Mesendoderm (in vitro differentiated cells): ENCODE measurements around the gene NRSN2.
"Not testable (repeated sequence)": the region's sequence is repeated elsewhere in the genome, so short reads cannot be mapped to it uniquely, and the experiment has no call there.

Experiments
- DNase-seq: peaks from one replicate; pipeline ENCODE4 v3.0.0; 2013
- H2AK5ac ChIP-seq: 2 replicates; pipeline ENCODE4 v1.6.1; 2013; ENCODE audit warnings: low read length, inconsistent platforms
- H2BK120ac ChIP-seq: 2 replicates; pipeline ENCODE4 v1.6.1; 2013; ENCODE audit warnings: low read depth, mild to moderate bottlenecking, low read length, moderate library complexity, mixed read lengths
- H2BK15ac ChIP-seq: replicated peaks from 2 replicates; pipeline ENCODE4 v1.6.1; 2013; ENCODE audit warnings: low read depth, mild to moderate bottlenecking, moderate library complexity
- H2BK5ac ChIP-seq: 2 replicates; pipeline ENCODE4 v1.6.1; 2013; ENCODE audit warnings: low read length, inconsistent platforms
- H3K18ac ChIP-seq: 2 replicates; pipeline ENCODE4 v1.6.1; 2013; ENCODE audit warnings: mild to moderate bottlenecking, low read length, mixed read lengths
- H3K23ac ChIP-seq: one replicate; pipeline ENCODE4 v1.6.1; 2013; ENCODE audit warnings: low read length
- H3K27ac ChIP-seq: 2 replicates; pipeline ENCODE4 v1.5.1; 2013; ENCODE audit warnings: low read depth, mild to moderate bottlenecking, inconsistent platforms, low read length, moderate library complexity
- H3K27me3 ChIP-seq: 2 replicates; pipeline ENCODE4 v1.6.1; 2013; ENCODE audit warnings: low read length, control low read depth, mild to moderate bottlenecking, inconsistent platforms; ENCODE audit not compliant: insufficient read depth, poor library complexity
- H3K36me3 ChIP-seq: 2 replicates; pipeline ENCODE4 v1.6.1; 2013; ENCODE audit warnings: low read length, inconsistent platforms; ENCODE audit not compliant: control insufficient read depth, insufficient read depth
- H3K4ac ChIP-seq: one replicate; pipeline ENCODE4 v1.6.1; 2013; ENCODE audit warnings: low read depth, mild to moderate bottlenecking, low read length, moderate library complexity
- H3K4me1 ChIP-seq: 2 replicates; pipeline ENCODE4 v1.6.1; 2013; ENCODE audit warnings: low read depth, low read length, inconsistent platforms; ENCODE audit not compliant: control insufficient read depth
- H3K4me2 ChIP-seq: 2 replicates; pipeline ENCODE4 v1.6.1; 2013; ENCODE audit warnings: low read length
- H3K4me3 ChIP-seq: 2 replicates; pipeline ENCODE4 v1.5.1; 2013; ENCODE audit warnings: mild to moderate bottlenecking, low read length
- H3K56ac ChIP-seq: one replicate; pipeline ENCODE4 v1.6.1; 2013; ENCODE audit warnings: low read length
- H3K79me1 ChIP-seq: 2 replicates; pipeline ENCODE4 v1.6.1; 2013; ENCODE audit warnings: low read length, inconsistent platforms
- H3K79me2 ChIP-seq: 2 replicates; pipeline ENCODE4 v1.6.1; 2013; ENCODE audit warnings: mild to moderate bottlenecking, low read length; ENCODE audit not compliant: control insufficient read depth, insufficient read depth
- H3K9ac ChIP-seq: 2 replicates; pipeline ENCODE4 v1.6.1; 2013; ENCODE audit warnings: low read length, inconsistent platforms
- H4K5ac ChIP-seq: one replicate; pipeline ENCODE4 v1.6.1; 2013; ENCODE audit warnings: low read length
- H4K8ac ChIP-seq: one replicate; pipeline ENCODE4 v1.6.1; 2013; ENCODE audit warnings: low read depth, mild to moderate bottlenecking, control low read depth, low read length, moderate library complexity
- WGBS: extraction: QIAGEN DNeasy Blood & Tissue Kit; methylation state at CpG from one replicate; pipeline ENCODE4 v1.1.7; 2013; ENCODE audit warnings: low lambda C conversion rate, missing lambda C conversion rate; ENCODE audit not compliant: insufficient coverage; ENCODE audit errors: extremely low coverage; 5-methylcytosine and 5-hydroxymethylcytosine counted together

NRSN2 gene

DNA sequence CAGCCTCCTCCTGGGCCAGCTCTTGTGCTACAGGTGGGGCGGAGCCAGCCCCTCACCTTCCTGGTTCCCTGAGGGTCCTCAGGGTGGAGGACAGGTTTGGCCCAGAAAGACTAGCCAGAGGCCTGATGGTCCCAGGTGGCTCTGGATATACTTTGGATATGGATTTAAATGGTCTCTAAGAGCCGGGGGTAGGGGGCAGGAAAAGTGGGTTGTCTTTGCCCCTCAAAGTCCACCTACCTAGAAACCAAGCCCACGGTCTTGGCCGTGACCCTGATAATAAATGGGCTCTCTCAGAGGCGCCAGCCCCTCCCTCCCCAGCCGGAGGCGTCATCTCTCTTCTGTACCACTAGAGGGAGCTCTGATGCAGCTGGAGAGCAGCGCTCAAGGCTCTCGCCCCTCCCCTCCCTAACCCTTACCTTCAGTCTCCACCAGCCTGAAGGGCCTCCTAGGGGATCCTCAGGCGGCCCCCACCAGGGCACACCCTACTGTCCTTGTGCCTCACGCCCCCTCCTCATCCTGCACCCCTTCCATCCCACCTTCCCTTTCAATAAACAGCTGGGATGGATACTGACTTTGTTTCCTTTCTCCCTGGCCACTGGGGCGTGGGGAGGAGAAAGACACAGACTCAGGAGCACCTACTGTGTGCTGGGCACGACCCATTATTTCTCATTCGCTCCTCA, 7.5 kb downstream of the NRSN2 start:
- H3K56ac ChIP-seq = peak overlapping the region; percentile 56

GRCh38 chr20:356154-356553, 9.2 kb downstream of the NRSN2 start:
- H3K27ac ChIP-seq, H3K27me3 ChIP-seq, H3K18ac ChIP-seq, H2BK5ac ChIP-seq, H2BK15ac ChIP-seq, H3K4me3 ChIP-seq, H3K56ac ChIP-seq, H3K79me2 ChIP-seq, H3K4ac ChIP-seq, H3K4me1 ChIP-seq, H3K4me2 ChIP-seq, H2BK120ac ChIP-seq, H3K79me1 ChIP-seq, H3K9ac ChIP-seq, H4K8ac ChIP-seq, H2AK5ac ChIP-seq, H3K23ac ChIP-seq, H4K5ac ChIP-seq, H3K36me3 ChIP-seq: not testable (repeated sequence)
- DNase-seq = peak; percentile 66
- no CpG with 5 or more reads among the region's 2 CpGs for WGBS

More for the DNA sequence above, 7.5 kb downstream of the NRSN2 start:
- Histone ChIP-seq H4K8ac (no peak overlapping the region), H3K27me3 (no peaks in the 10 kb centered on the region), H4K5ac (no peak overlapping the region), H3K79me2 (no peaks in the 10 kb centered on the region), H2AK5ac (no peak overlapping the region), H3K9ac (no peak overlapping the region), H3K27ac (no peak overlapping the region), H3K4me2 (no peak overlapping the region), H2BK120ac (no peak overlapping the region), H3K18ac (no peak overlapping the region), H3K4me1 (no peaks in the 10 kb centered on the region), H3K79me1 (no peaks in the 10 kb centered on the region), H3K4me3 (no peak overlapping the region), H3K23ac (no peak overlapping the region), H3K4ac (no peak overlapping the region), H3K36me3 (no peaks in the 10 kb centered on the region), H2BK15ac (no peak overlapping the region), H2BK5ac (no peak overlapping the region)
- peak; percentile 84 for DNase-seq
- WGBS = no CpG with 5 or more reads among the region's 14 CpGs

- Histone ChIP-seq H3K4ac (no peak overlapping the region), H3K79me2 (no peaks in the 10 kb centered on the region), H2BK5ac (no peak overlapping the region), H3K9ac (no peak overlapping the region), H3K4me2 (no peak overlapping the region), H4K5ac (no peak overlapping the region), H3K56ac (no peak overlapping the region), H3K4me1 (peaks cover 3% of the 10 kb centered on the region), H4K8ac (no peak overlapping the region), H3K79me1 (no peaks in the 10 kb centered on the region), H2BK120ac (no peak overlapping the region), H2AK5ac (no peak overlapping the region), H3K4me3 (no peak overlapping the region), H3K23ac (no peak overlapping the region), H2BK15ac (no peak overlapping the region), H3K36me3 (no peaks in the 10 kb centered on the region), H3K27ac (no peak overlapping the region), H3K27me3 (no peaks in the 10 kb centered on the region), H3K18ac (no peak overlapping the region)
- DNase-seq = no peak
- no CpG with 5 or more reads among the region's 10 CpGs for WGBS
Observed at GRCh38 chr20:356745-357144, 9.8 kb downstream of the NRSN2 start.

DNA sequence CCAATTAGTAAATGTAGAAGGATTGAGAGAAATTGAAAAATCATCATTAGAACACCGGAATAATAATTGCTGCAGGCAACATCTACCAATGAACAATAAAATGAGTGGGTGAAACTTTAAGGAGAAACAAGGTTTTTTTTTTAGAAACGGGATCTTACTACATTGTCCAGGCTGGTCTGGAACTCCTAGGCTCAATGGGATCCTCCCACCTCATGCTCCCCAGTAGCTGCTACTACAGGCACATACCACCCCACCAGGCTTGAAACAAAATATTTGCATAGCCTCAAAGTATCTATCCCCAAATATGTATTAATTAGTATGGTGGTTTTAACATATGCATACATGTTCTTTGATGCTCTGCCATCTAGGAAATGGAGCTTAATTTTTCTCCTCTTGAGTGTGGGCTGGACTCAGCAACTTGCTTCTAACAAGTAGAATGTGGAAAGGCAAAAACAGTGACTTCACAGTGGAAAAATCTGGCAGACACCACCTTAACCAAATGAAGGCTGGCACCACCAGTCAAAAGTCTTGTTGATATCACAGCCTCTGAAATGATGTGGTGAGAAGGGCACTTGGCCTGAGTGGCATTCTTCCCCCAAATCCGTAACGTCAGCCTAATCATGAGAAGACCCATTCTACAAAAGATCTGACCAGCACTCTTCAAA, 12.1 kb downstream of the NRSN2 start:
- Histone ChIP-seq H2BK15ac (no peak overlapping the region), H3K18ac (no peak overlapping the region), H3K4me1 (peaks cover 3% of the 10 kb centered on the region), H3K23ac (no peak overlapping the region), H3K4ac (no peak overlapping the region), H3K79me2 (no peaks in the 10 kb centered on the region), H3K36me3 (no peaks in the 10 kb centered on the region), H3K79me1 (no peaks in the 10 kb centered on the region), H2AK5ac (no peak overlapping the region), H2BK5ac (no peak overlapping the region), H3K4me3 (no peak overlapping the region), H3K9ac (no peak overlapping the region), H4K8ac (no peak overlapping the region), H3K27me3 (no peaks in the 10 kb centered on the region), H4K5ac (no peak overlapping the region), H3K4me2 (no peak overlapping the region), H3K27ac (no peak overlapping the region), H3K56ac (no peak overlapping the region), H2BK120ac (no peak overlapping the region)
- no CpG with 5 or more reads among the region's 4 CpGs for WGBS
- DNase-seq = no peak

DNA sequence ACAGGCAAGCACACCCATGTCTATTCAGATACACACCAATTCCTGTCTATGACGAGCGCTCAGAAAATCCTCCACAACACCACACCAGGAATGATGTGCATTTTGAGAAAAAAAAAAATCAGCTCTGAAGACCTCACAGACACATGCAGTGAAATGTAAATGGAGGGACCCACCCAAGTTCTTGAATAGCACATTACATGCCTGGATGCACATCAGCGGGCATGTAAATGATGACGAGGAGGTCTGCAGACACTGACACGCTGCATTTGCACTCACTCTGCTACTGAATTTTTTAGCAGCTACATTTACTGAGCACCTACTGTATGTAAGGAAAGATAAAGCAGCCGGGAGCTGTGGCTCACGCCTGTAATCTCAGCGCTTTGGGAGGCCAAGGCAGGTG, 14.7 kb downstream of the NRSN2 start:
- Histone ChIP-seq H2BK120ac (no peak overlapping the region), H3K18ac (no peak overlapping the region), H3K36me3 (no peaks in the 10 kb centered on the region), H3K27me3 (no peaks in the 10 kb centered on the region), H3K4me2 (no peak overlapping the region), H2AK5ac (no peak overlapping the region), H3K9ac (no peak overlapping the region), H4K5ac (no peak overlapping the region), H4K8ac (no peak overlapping the region), H2BK5ac (no peak overlapping the region), H3K4me1 (peaks cover 3% of the 10 kb centered on the region), H3K4me3 (no peak overlapping the region), H3K23ac (no peak overlapping the region), H3K4ac (no peak overlapping the region), H3K56ac (no peak overlapping the region), H3K27ac (no peak overlapping the region), H3K79me2 (no peaks in the 10 kb centered on the region), H2BK15ac (no peak overlapping the region), H3K79me1 (no peaks in the 10 kb centered on the region)
- no peak for DNase-seq
- no CpG with 5 or more reads among the region's 8 CpGs for WGBS
